Measurements from ENCODE around the gene PRKAG2. TPM values are rescaled to one million over a fixed set of nuclear protein-coding genes. Genes with fewer than 3 reads are reported as not detected.

The PRKAG2 gene
- total and polyA plus RNA-seq, 2 experiments from 2014 or later, result 9.1 to 14.9 TPM

DNA sequence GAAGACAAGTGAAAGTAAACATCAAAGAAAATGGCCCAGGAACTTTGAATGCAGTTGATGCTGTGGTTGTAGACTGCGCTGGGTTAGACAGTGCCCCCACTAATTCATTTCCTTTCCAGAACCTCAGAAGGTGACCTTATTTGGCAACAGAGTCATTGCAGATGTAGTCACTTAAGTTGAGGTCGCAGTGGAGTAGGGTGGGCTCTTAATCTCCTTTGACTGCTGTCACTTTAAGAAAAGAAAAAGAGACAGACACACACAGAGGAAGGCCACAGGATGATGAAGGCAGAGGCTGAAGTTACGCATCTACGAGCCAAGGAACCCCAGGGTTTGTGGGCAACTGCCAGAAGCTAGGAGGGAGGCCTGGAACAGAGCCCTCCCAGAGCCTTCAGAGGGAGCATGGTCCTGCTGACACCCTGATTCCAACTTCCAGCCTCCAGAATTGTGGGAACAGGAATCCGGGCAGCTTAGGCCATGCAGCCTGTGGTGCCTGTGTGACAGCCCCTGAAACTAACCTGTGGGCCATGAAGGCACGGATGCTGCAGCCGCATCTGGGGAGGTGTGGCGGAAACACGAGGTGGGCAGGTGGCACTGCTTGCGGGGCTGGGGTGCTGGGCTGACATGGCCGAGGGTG is 107.6 kb downstream of the PRKAG2 start:
- H3K27ac ChIP-seq (ENCODE audit: low read depth), result no peak overlapping the region
- no peaks in the 10 kb centered on the region for H3K27me3 Mint-ChIP-seq (ENCODE audit: insufficient read depth, low read depth, poor library complexity)
- H3K4me3 ChIP-seq, result no peak overlapping the region
- no peak overlapping the region for H3K4me3 Mint-ChIP-seq
- 0 out of 3 replicates have a peak, but pooled peaks cover 4% of the 10 kb centered on the region for H3K4me1 Mint-ChIP-seq
- no peaks in the 10 kb centered on the region for H3K4me1 ChIP-seq (ENCODE audit: insufficient read depth)
- no peak overlapping the region for H2AFZ ChIP-seq
- no peak for ATAC-seq
- H3K36me3 ChIP-seq (ENCODE audit: insufficient read depth), result no peaks in the 10 kb centered on the region
- TF ChIP-seq, protein P1, sequence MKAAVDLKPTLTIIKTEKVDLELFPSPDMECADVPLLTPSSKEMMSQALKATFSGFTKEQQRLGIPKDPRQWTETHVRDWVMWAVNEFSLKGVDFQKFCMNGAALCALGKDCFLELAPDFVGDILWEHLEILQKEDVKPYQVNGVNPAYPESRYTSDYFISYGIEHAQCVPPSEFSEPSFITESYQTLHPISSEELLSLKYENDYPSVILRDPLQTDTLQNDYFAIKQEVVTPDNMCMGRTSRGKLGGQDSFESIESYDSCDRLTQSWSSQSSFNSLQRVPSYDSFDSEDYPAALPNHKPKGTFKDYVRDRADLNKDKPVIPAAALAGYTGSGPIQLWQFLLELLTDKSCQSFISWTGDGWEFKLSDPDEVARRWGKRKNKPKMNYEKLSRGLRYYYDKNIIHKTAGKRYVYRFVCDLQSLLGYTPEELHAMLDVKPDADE (IDR thresholded peaks at IDR 0.05), result no peak
- TF ChIP-seq STAT1 (IDR thresholded peaks at IDR 0.05; ENCODE audit: unreplicated experiment), result no peak
- TF ChIP-seq EZH2phosphoT487 (IDR thresholded peaks at IDR 0.05; ENCODE audit: unreplicated experiment), result no peak
- TF ChIP-seq, protein P2, sequence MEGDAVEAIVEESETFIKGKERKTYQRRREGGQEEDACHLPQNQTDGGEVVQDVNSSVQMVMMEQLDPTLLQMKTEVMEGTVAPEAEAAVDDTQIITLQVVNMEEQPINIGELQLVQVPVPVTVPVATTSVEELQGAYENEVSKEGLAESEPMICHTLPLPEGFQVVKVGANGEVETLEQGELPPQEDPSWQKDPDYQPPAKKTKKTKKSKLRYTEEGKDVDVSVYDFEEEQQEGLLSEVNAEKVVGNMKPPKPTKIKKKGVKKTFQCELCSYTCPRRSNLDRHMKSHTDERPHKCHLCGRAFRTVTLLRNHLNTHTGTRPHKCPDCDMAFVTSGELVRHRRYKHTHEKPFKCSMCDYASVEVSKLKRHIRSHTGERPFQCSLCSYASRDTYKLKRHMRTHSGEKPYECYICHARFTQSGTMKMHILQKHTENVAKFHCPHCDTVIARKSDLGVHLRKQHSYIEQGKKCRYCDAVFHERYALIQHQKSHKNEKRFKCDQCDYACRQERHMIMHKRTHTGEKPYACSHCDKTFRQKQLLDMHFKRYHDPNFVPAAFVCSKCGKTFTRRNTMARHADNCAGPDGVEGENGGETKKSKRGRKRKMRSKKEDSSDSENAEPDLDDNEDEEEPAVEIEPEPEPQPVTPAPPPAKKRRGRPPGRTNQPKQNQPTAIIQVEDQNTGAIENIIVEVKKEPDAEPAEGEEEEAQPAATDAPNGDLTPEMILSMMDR (conservative IDR thresholded peaks at IDR 0.05; ENCODE audit: low read depth in 2 of 2), result no peak
- no peak for TF ChIP-seq POLR2AphosphoS5 (IDR thresholded peaks at IDR 0.05; ENCODE audit: low read depth)
- TF ChIP-seq ZNF114 (CRISPR knock-in tag; IDR thresholded peaks at IDR 0.05), result no peak
- TF ChIP-seq JUNB (IDR thresholded peaks at IDR 0.05; ENCODE audit: unreplicated experiment), result no peak
- TF ChIP-seq, protein P3, sequence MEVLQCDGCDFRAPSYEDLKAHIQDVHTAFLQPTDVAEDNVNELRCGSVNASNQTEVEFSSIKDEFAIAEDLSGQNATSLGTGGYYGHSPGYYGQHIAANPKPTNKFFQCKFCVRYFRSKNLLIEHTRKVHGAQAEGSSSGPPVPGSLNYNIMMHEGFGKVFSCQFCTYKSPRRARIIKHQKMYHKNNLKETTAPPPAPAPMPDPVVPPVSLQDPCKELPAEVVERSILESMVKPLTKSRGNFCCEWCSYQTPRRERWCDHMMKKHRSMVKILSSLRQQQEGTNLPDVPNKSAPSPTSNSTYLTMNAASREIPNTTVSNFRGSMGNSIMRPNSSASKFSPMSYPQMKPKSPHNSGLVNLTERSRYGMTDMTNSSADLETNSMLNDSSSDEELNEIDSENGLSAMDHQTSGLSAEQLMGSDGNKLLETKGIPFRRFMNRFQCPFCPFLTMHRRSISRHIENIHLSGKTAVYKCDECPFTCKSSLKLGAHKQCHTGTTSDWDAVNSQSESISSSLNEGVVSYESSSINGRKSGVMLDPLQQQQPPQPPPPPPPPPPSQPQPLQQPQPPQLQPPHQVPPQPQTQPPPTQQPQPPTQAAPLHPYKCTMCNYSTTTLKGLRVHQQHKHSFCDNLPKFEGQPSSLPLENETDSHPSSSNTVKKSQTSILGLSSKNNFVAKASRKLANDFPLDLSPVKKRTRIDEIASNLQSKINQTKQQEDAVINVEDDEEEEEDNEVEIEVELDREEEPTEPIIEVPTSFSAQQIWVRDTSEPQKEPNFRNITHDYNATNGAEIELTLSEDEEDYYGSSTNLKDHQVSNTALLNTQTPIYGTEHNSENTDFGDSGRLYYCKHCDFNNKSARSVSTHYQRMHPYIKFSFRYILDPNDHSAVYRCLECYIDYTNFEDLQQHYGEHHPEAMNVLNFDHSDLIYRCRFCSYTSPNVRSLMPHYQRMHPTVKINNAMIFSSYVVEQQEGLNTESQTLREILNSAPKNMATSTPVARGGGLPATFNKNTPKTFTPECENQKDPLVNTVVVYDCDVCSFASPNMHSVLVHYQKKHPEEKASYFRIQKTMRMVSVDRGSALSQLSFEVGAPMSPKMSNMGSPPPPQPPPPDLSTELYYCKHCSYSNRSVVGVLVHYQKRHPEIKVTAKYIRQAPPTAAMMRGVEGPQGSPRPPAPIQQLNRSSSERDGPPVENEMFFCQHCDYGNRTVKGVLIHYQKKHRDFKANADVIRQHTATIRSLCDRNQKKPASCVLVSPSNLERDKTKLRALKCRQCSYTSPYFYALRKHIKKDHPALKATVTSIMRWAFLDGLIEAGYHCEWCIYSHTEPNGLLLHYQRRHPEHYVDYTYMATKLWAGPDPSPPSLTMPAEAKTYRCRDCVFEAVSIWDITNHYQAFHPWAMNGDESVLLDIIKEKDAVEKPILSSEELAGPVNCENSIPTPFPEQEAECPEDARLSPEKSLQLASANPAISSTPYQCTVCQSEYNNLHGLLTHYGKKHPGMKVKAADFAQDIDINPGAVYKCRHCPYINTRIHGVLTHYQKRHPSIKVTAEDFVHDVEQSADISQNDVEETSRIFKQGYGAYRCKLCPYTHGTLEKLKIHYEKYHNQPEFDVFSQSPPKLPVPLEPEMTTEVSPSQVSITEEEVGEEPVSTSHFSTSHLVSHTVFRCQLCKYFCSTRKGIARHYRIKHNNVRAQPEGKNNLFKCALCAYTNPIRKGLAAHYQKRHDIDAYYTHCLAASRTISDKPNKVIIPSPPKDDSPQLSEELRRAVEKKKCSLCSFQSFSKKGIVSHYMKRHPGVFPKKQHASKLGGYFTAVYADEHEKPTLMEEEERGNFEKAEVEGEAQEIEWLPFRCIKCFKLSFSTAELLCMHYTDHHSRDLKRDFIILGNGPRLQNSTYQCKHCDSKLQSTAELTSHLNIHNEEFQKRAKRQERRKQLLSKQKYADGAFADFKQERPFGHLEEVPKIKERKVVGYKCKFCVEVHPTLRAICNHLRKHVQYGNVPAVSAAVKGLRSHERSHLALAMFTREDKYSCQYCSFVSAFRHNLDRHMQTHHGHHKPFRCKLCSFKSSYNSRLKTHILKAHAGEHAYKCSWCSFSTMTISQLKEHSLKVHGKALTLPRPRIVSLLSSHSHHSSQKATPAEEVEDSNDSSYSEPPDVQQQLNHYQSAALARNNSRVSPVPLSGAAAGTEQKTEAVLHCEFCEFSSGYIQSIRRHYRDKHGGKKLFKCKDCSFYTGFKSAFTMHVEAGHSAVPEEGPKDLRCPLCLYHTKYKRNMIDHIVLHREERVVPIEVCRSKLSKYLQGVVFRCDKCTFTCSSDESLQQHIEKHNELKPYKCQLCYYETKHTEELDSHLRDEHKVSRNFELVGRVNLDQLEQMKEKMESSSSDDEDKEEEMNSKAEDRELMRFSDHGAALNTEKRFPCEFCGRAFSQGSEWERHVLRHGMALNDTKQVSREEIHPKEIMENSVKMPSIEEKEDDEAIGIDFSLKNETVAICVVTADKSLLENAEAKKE (CRISPR knock-in tag; IDR thresholded peaks at IDR 0.05), result no peak
- TF ChIP-seq NANOG (IDR thresholded peaks at IDR 0.05; ENCODE audit: borderline replicate concordance), result no peak
- no peak for TF ChIP-seq CREB1 (CRISPR knock-in tag; IDR thresholded peaks at IDR 0.05; ENCODE audit: low read depth)
- no peak for TF ChIP-seq ZNF331 (CRISPR knock-in tag; IDR thresholded peaks at IDR 0.05; ENCODE audit: low read depth)
- TF ChIP-seq, protein P4, sequence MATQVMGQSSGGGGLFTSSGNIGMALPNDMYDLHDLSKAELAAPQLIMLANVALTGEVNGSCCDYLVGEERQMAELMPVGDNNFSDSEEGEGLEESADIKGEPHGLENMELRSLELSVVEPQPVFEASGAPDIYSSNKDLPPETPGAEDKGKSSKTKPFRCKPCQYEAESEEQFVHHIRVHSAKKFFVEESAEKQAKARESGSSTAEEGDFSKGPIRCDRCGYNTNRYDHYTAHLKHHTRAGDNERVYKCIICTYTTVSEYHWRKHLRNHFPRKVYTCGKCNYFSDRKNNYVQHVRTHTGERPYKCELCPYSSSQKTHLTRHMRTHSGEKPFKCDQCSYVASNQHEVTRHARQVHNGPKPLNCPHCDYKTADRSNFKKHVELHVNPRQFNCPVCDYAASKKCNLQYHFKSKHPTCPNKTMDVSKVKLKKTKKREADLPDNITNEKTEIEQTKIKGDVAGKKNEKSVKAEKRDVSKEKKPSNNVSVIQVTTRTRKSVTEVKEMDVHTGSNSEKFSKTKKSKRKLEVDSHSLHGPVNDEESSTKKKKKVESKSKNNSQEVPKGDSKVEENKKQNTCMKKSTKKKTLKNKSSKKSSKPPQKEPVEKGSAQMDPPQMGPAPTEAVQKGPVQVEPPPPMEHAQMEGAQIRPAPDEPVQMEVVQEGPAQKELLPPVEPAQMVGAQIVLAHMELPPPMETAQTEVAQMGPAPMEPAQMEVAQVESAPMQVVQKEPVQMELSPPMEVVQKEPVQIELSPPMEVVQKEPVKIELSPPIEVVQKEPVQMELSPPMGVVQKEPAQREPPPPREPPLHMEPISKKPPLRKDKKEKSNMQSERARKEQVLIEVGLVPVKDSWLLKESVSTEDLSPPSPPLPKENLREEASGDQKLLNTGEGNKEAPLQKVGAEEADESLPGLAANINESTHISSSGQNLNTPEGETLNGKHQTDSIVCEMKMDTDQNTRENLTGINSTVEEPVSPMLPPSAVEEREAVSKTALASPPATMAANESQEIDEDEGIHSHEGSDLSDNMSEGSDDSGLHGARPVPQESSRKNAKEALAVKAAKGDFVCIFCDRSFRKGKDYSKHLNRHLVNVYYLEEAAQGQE (IDR thresholded peaks at IDR 0.05; ENCODE audit: unreplicated experiment), result no peak
- TF ChIP-seq EZH2 (IDR thresholded peaks at IDR 0.05; ENCODE audit: low read depth, unreplicated experiment), result no peak
- H3F3A ChIP-seq (replicated peaks; ENCODE audit: low read depth), result no peaks in the 10 kb centered on the region
- no peak overlapping the region for H3K4me2 ChIP-seq
- DNase-seq (ENCODE audit: low spot score), result no peak
- H3K27me3 ChIP-seq (ENCODE audit: insufficient read depth), result no peaks in the 10 kb centered on the region
- no peaks in the 10 kb centered on the region for H3K36me3 Mint-ChIP-seq (ENCODE audit: low read depth)
- H3K27ac Mint-ChIP-seq, result no peak overlapping the region
- H3K9me3 Mint-ChIP-seq, result no peaks in the 10 kb centered on the region; the same call in 2 of the 3 replicates
- no peaks in the 10 kb centered on the region for H3K9me2 ChIP-seq (ENCODE audit: insufficient read depth)
- no peaks in the 10 kb centered on the region for H3K79me2 ChIP-seq (replicated peaks; ENCODE audit: insufficient read depth)
- H4K20me1 ChIP-seq (replicated peaks; ENCODE audit: insufficient read depth), result no peaks in the 10 kb centered on the region
